ENCODE results near the gene VWC2L.

The VWC2L gene

GRCh38 chr2:214469728-214470127 is 58.9 kb downstream of the VWC2L start:
- DNase-seq (ENCODE audit: low spot score), result no peak

- DNase-seq (ENCODE audit: low spot score), result no peak
Observed at GRCh38 chr2:214471382-214471781, 60.5 kb downstream of the VWC2L start.

GRCh38 chr2:214471990-214472389 is 61.1 kb downstream of the VWC2L start:
- DNase-seq (ENCODE audit: low spot score), result no peak

DNA sequence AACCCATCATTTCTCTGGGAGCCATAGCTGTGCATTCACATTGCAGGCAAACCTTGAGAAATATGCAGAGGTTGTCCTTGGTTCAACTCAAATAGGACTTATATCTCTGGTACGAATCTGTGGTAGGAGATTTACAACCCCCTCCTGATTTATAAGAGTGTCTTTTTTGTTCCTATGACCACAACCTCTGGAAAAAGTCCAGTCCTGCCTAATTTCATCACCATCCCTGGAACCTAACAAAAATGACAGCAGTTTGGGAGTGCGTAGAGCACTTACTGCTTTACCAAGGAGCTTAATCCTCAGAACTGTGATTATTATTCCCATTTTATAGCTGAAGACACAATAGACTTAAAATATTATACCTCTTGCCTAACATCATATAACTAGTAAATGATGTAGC is 66.5 kb downstream of the VWC2L start:
- no peak for DNase-seq (ENCODE audit: low spot score)

DNA sequence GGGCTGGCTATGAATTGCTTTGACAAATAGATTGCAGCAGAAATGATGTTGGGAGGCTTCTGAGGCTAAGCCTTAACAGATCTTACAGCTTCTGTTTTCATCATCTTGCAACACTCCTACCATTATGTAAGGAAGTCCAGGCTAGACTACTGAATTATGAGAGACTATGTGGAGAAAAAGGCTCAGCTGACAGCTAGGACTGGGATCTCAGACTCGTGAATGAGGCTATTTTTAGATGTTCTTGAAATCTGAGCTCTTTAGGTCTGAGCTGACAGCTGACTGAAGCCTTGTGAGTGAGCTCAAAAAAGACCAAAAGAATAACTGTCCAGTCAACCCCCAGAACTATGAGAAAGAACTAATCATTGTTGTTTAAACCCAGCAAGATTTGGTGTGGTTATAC is 70.3 kb downstream of the VWC2L start:
- DNase-seq (ENCODE audit: low spot score), result no peak

DNA sequence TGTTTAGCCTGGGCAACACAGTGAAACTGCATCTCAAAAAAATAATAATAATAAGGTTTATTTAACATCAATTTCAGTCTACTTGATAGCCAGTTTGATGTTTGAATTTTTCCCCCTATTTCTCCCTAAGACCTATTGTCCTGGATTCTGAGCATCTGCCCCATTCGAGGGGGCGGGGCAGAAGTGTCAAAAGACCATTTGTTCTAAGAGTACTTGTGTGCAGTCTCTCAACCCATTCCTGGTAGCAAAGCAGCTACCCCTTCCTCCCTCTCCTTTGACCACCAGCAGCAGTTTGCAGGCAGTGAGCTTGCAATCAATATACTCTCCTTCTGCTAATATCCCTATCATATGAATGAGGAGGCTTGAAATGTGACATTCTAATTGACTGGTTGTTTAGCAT is 71.9 kb downstream of the VWC2L start:
- DNase-seq (ENCODE audit: low spot score), result no peak

- DNase-seq (ENCODE audit: low spot score), result no peak
Observed at GRCh38 chr2:214484239-214484638, 73.4 kb downstream of the VWC2L start.

GRCh38 chr2:214484701-214485100 is 73.8 kb downstream of the VWC2L start:
- no peak for DNase-seq (ENCODE audit: low spot score)

DNA sequence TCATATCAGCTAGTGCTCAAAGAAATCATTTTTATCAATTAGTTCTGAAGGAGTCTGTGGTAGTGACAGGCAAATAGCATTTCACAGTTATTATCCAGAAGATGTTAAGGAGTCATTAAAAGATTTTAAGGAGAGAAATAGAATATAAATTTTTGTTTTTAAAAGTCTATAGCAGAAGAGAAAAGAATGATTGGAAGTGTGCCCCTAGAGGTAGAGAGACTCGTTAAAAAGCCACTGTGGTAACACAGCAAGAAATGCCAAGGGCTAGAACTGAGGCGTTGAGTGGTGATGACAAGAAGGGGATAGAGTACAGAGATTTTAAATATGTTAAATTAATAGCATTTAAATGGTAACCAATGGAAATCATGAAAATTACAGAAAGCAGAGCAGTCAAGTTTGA is 78.3 kb downstream of the VWC2L start:
- DNase-seq (ENCODE audit: low spot score), result no peak

- no peak for DNase-seq (ENCODE audit: low spot score)
Observed at GRCh38 chr2:214489702-214490101, 78.8 kb downstream of the VWC2L start.

DNA sequence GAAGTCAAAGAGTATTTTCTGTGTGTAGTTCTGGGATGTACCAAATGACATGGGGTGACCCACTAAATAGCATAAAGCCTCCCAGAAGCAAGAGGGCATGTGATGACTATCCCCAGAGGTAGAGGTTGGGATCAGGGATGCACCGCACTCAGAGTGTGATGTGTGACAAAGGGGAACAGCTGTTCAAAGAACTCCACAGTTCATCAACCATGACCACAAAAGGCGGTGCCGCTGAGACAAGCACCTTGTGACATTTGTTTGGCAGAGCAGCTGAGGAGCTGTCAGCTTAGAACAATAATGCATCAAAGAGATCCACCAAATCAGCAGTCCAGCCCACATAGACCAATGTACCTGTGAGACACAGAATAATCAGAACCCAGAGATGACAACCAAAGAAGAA is 81.3 kb downstream of the VWC2L start:
- no peak for DNase-seq (ENCODE audit: low spot score)

- DNase-seq (ENCODE audit: low spot score), result no peak
Observed at GRCh38 chr2:214492608-214493007, 81.8 kb downstream of the VWC2L start.

DNA sequence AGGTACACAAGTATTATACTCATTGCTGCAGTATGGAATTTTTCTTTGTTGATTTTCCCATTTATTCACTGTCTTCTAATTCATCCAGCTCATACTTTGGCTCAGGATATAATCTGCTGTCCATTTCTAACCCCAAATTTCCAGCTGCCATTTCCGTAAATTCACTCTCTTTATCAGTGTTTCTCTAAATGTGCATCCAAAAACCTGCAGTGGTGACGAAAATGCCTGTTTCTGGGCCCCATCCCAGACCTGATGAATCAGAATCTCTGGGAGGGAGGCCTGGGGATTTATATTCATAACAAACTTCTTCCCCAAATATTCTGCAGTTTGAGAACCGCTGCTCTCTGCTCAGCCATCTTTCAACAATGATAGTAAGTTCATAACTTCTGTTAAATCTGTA is 86.6 kb downstream of the VWC2L start:
- no peak for DNase-seq (ENCODE audit: low spot score)

DNA sequence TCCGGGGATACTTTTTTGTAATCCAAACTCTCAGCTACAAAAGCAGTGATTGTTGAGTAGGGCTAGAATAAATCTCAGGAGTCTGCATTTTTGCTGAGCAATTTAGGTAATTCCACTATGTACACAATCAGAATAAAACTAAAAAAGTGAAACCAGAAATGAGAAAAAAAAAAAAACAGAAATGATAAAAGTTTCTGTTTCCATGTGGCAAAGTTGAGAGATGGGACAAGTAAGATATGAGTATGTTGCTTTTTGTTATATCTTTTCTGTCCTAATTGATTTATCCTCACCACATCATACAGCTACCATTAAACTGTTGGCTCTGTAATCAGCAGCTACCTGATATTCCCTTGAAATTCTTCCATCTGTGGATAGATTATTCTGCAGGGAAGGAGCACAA is 92.7 kb downstream of the VWC2L start:
- DNase-seq (ENCODE audit: low spot score), result no peak

DNA sequence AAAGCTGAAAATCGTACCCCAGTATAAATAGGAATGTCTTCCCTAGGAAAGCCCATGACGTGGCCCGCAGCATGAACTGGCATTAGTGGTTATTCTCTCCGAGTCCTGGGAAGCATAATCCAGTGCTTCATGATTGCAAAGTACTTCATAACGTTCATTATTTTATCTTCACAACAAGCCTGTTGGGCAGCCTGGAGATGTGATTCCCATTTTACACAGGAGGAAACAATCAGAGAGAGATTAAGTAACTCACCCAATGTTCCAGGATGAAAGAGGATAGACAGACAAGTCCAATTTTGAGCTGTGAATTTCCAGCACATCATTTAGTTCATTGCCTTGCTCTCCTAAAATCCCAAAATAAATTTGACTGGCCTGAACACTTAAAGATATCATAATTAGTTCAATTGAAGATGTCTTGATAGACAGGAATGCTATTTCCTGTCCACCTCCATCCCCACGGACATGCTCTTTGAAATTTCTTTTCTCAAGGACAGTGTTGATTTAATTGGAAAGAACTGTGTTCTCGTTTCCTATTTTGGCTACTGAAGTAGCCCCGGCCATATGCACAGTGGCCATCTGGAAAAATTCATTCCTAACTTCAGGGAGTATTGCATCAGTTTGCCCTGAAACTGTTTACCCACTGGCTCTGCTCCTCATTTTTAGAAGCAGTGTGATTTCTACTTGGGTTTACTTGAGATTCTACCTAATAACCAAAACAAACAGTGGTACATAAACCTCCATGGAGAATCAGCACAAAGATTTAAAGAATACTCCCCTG is 93.9 kb downstream of the VWC2L start:
- no peak for DNase-seq (ENCODE audit: low spot score)

DNA sequence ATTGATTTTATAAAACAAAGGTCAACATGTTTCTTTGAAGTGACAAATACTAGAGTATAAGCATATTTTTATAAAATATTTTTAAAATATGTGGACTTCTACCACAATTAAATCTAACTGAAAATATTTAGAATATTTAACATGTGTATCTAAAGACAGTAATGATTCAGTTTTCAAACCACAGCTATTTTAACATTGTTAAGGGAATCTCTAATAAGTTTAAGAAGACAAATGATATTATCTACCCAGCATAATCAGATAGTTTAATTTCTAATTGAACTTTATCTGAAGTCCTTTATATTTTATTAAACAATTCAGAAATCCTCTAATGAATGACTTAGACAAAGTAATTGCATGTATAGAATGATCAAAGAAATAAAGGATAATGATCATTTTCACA is 96.2 kb downstream of the VWC2L start:
- no peak for DNase-seq (ENCODE audit: low spot score)

DNA sequence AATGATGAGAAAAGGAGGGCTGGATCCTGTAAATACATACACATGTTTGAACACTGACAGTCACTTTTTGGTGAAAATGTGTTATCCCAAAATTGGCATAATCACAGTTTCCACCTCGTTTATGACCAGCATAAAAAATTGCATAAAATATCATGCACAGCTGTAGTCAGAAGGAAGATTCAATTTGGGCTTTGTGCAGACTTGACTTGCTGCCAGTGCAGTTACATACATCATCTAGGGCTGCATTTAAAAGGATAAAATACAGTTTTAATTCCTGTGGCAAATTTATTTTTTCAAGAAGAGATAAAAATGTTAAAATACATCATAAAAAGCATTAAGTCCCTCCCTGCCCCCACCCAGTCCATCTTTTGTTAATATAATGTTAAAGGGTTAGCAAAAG is 103.8 kb downstream of the VWC2L start:
- DNase-seq (ENCODE audit: low spot score), result no peak

- no peak for DNase-seq (ENCODE audit: low spot score)
Observed at GRCh38 chr2:214515111-214515510, 104.3 kb downstream of the VWC2L start.

DNA sequence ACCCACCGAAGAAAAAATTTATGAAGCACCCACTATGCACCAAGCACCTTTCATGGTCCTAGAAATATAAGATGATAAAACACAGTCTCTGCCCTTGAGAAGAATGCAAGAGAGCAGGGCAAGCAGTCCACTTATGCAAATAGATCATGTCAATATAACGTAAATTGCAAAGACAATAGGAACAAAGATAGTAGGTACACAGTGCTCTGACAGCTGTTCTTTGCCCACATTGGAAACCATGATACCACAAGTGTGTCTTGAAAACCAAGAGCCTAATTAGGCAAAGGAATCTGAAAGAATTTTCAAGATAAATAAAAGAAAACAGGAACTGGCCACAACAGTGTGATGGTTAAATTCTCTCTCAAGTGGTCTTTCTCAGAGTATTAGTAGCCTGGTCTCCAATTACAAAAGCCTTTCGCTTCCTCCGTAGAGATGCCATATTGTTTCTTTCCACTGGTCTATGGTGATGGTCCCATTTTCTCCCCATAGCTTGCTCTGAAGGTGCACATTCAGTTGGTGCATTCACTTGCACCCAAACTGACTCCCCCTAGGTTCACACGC is 108.5 kb downstream of the VWC2L start:
- no peak for DNase-seq (ENCODE audit: low spot score)

DNA sequence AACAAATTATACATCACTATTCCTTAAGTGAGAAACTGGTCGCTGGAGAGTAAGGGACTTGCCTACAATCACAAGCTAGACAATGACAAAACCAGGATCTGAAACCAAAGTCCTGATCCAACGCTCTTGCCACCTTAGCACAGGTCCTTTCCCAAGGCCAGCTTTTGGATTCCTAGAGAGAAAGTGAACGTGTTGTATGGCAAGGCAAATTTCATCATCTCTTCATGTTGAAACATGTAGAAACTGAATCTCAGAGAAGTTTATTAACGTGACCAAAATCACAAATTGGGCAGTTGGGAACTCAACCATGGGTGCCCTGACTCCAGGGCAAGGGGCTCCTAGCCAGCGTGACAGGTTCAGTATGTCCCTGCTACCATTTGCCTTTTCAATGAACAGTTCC is 118.2 kb downstream of the VWC2L start:
- no peak for DNase-seq (ENCODE audit: low spot score)

- no peak for DNase-seq (ENCODE audit: low spot score)
Observed at GRCh38 chr2:214529514-214529913, 118.7 kb downstream of the VWC2L start.

DNA sequence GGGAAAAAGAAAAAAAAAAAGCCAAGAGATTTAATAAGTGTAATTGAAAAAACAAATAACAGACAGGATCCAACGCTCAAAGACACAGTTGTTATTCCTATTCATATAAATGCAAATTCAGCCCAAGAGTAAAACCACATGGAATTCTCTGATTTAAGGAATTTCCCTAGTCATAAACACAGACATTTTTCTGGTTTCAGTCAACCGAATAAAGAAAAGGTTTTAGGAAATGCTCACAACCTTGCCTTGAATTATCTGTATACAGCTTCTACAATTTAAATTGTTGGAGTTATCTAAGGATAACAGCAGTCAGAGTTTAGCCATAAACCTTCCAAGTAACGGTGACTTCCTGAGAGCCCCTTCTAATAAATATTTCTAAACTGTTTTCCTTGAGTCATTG is 122.7 kb downstream of the VWC2L start:
- no peak for DNase-seq (ENCODE audit: low spot score)

- no peak for DNase-seq (ENCODE audit: low spot score)
Observed at GRCh38 chr2:214536625-214537024, 125.8 kb downstream of the VWC2L start.

- no peak for DNase-seq (ENCODE audit: low spot score)
Observed at GRCh38 chr2:214537929-214538328, 127.1 kb downstream of the VWC2L start.

All from LoVo (cell line).